Panc1 (cell line): ENCODE results near the gene SERPINI2.

Source experiments
- CTCF ChIP-seq: fragments of 450-650 bp; IDR thresholded peaks from 2 replicates; pipeline ENCODE4 v1.5.1; 2017; ENCODE audit warnings: mild to moderate bottlenecking
- POLR2AphosphoS5 ChIP-seq: IDR thresholded peaks from 2 replicates; pipeline ENCODE4 v1.6.1; 2012; ENCODE audit warnings: mild to moderate bottlenecking, low read depth, low read length, moderate library complexity

- no peak for TF ChIP-seq POLR2AphosphoS5
- peak; percentile 24 for TF ChIP-seq CTCF
These were observed 19.4 kb upstream of the SERPINI2 start for GRCh38 chr3:167493244-167493643.
